H1 (cell line): ENCODE results near the gene SLC39A11. TPM values are rescaled to one million over a fixed set of nuclear protein-coding genes. Genes with fewer than 3 reads are reported as not detected.

Experiments
- CTCF ChIA-PET: fragments of 300-600 bp; sonication (Branson Sonifier 250); formaldehyde crosslinking; loops from one replicate; lab custom pipeline; 2021; ENCODE audit not compliant: partially characterized antibody; lab: Charles Lee
- POLR2A ChIA-PET: fragments of 300-600 bp; sonication (Branson Sonifier 250); formaldehyde crosslinking; loops from one replicate; lab custom pipeline; 2021; ENCODE audit warnings: inconsistent platforms; ENCODE audit not compliant: partially characterized antibody; lab: Charles Lee
- DNase-seq, 2 experiments: peaks; one replicate each; pipeline versions ENCODE4 v3.0.0 to v3.0.0-alpha.2; 2010 to 2022; ENCODE audit warnings: low spot score in 2 of 2, low read depth in 1 of 2, mixed read lengths in 1 of 2
- FAIRE-seq: peaks from 2 replicates; lab custom pipeline; 2011; peaks lifted over from hg19 to GRCh38; lab: Jason Lieb, UNC
- H2AFZ ChIP-seq: 2 replicates; pipeline ENCODE4 v1.8.1; 2012; ENCODE audit warnings: low read length, inconsistent platforms
- H2AK5ac ChIP-seq: 2 replicates; pipeline ENCODE4 v1.6.1; 2013; ENCODE audit warnings: low read depth, low read length
- H2BK120ac ChIP-seq: replicated peaks from 2 replicates; pipeline ENCODE3; 2013; ENCODE audit warnings: low read depth, low read length, inconsistent platforms
- H2BK12ac ChIP-seq: 2 replicates; pipeline ENCODE4 v1.6.1; 2013; ENCODE audit warnings: low read depth, low read length
- H2BK15ac ChIP-seq: 2 replicates; pipeline ENCODE4 v1.6.1; 2013; ENCODE audit warnings: low read length
- H2BK20ac ChIP-seq: 2 replicates; pipeline ENCODE4 v1.6.1; 2013; ENCODE audit warnings: low read length
- H2BK5ac ChIP-seq: 2 replicates; pipeline ENCODE4 v1.6.1; 2013; ENCODE audit warnings: low read depth, low read length
- H3K14ac ChIP-seq: 2 replicates; pipeline ENCODE4 v1.6.1; 2013; ENCODE audit warnings: inconsistent platforms; ENCODE audit not compliant: insufficient read length
- H3K18ac ChIP-seq: 2 replicates; pipeline ENCODE4 v1.6.1; 2013; ENCODE audit warnings: low read length; ENCODE audit errors: extremely low read depth
- H3K23ac ChIP-seq: 2 replicates; pipeline ENCODE4 v1.6.1; 2013; ENCODE audit warnings: inconsistent platforms; ENCODE audit not compliant: insufficient read length
- H3K23me2 ChIP-seq: 2 replicates; pipeline ENCODE4 v1.6.1; 2013; ENCODE audit warnings: low read depth, low read length
- H3K27ac ChIP-seq: 2 replicates; pipeline ENCODE4 v1.6.1; 2011; ENCODE audit warnings: low read depth, low read length, inconsistent platforms
- H3K27me3 ChIP-seq, 4 experiments: replicated peaks in 1 of 4; 1 replicate in 1 of 4; 2 replicates in 3 of 4; pipeline versions ENCODE4 v1.6.1 to v1.8.1; 2011 to 2013; ENCODE audit warnings: low read length in 3 of 4, mild to moderate bottlenecking in 3 of 4, inconsistent platforms in 2 of 4, mixed read lengths in 2 of 4, moderate library complexity in 1 of 4; ENCODE audit not compliant: control insufficient read depth in 3 of 4, insufficient read depth in 3 of 4; ENCODE audit errors: extremely low read depth in 1 of 4
- H3K36me3 ChIP-seq, 4 experiments: 2 replicates each; pipeline versions ENCODE4 v1.6.1 to v1.8.1; 2011 to 2013; ENCODE audit warnings: mild to moderate bottlenecking in 4 of 4, low read length in 3 of 4, moderate library complexity in 2 of 4, control low read depth in 1 of 4, inconsistent platforms in 1 of 4; ENCODE audit not compliant: insufficient read depth in 4 of 4, control insufficient read depth in 2 of 4
- H3K4ac ChIP-seq: replicated peaks from 2 replicates; pipeline ENCODE3; 2013; ENCODE audit warnings: low read length, low read depth, mixed read lengths, inconsistent platforms; ENCODE audit not compliant: insufficient read length
- H3K4me1 ChIP-seq, 4 experiments: replicated peaks in 1 of 4; 1 replicate in 1 of 4; 2 replicates in 3 of 4; pipeline versions ENCODE4 v1.6.1 to v1.8.1; 2011 to 2013; ENCODE audit warnings: low read length in 3 of 4, inconsistent platforms in 2 of 4, mixed read lengths in 1 of 4; ENCODE audit not compliant: insufficient read depth in 4 of 4, control insufficient read depth in 3 of 4
- H3K4me2 ChIP-seq, 2 experiments: 2 replicates each; pipeline versions ENCODE4 v1.6.1 to v1.8.1; 2011 to 2013; ENCODE audit warnings: low read depth in 2 of 2, low read length in 2 of 2, control low read depth in 1 of 2, inconsistent platforms in 1 of 2, mild to moderate bottlenecking in 1 of 2; ENCODE audit not compliant: insufficient read depth in 1 of 2
- H3K4me3 ChIP-seq, 4 experiments: fragments of 200-600, 300-600 bp in 1 of 4; sonication (generic), shearing (Covaris generic), sonication (Bioruptor Twin) in 1 of 4; 2 replicates each; pipeline versions ENCODE4 v1.5.1 to v1.8.1; 2011 to 2016; ENCODE audit warnings: low read length in 4 of 4, low read depth in 3 of 4, control low read depth in 2 of 4, inconsistent platforms in 2 of 4, mild to moderate bottlenecking in 2 of 4, mixed read lengths in 1 of 4, moderate library complexity in 1 of 4; ENCODE audit not compliant: insufficient read depth in 2 of 4; ENCODE audit errors: extremely low read depth in 1 of 4
- H3K56ac ChIP-seq: replicated peaks from 2 replicates; pipeline ENCODE3; 2013; ENCODE audit warnings: low read depth, mild to moderate bottlenecking, mixed read lengths, low read length, inconsistent platforms; ENCODE audit not compliant: insufficient read length
- H3K79me1 ChIP-seq: 2 replicates; pipeline ENCODE4 v1.6.1; 2013; ENCODE audit warnings: low read depth, low read length, control low read depth
- H3K79me2 ChIP-seq, 2 experiments: 2 replicates each; pipeline versions ENCODE4 v1.6.1 to v1.8.1; 2012 to 2013; ENCODE audit warnings: low read length in 2 of 2, mild to moderate bottlenecking in 2 of 2, inconsistent platforms in 1 of 2; ENCODE audit not compliant: insufficient read depth in 2 of 2, control insufficient read depth in 1 of 2
- H3K9ac ChIP-seq, 4 experiments: replicated peaks in 1 of 4; 1 replicate in 1 of 4; 2 replicates in 3 of 4; pipeline versions ENCODE4 v1.6.1 to v1.8.1; 2011 to 2013; ENCODE audit warnings: low read depth in 3 of 4, low read length in 3 of 4, control low read depth in 2 of 4, mild to moderate bottlenecking in 2 of 4, moderate library complexity in 2 of 4, inconsistent platforms in 1 of 4; ENCODE audit errors: extremely low read depth in 1 of 4
- H3K9me3 ChIP-seq, 2 experiments: 2 replicates each; pipeline versions ENCODE4 v1.6.1 to v1.8.1; 2012 to 2013; ENCODE audit warnings: mild to moderate bottlenecking in 2 of 2, moderate library complexity in 2 of 2, control low read depth in 1 of 2, inconsistent platforms in 1 of 2, low read depth in 1 of 2, low read length in 1 of 2, mixed read lengths in 1 of 2; ENCODE audit not compliant: insufficient read depth in 2 of 2
- H4K20me1 ChIP-seq, 2 experiments: replicated peaks in 1 of 2; 2 replicates each; pipeline versions ENCODE3 to v1.8.1; 2011 to 2013; ENCODE audit warnings: inconsistent platforms in 2 of 2, low read length in 2 of 2, mild to moderate bottlenecking in 1 of 2; ENCODE audit not compliant: insufficient read depth in 2 of 2, control insufficient read depth in 1 of 2
- H4K5ac ChIP-seq: 2 replicates; pipeline ENCODE4 v1.6.1; 2013; ENCODE audit warnings: low read length, low read depth, mixed read lengths, inconsistent platforms; ENCODE audit not compliant: insufficient read length
- H4K8ac ChIP-seq: 2 replicates; pipeline ENCODE4 v1.8.0; 2013; ENCODE audit warnings: mild to moderate bottlenecking, moderate library complexity, low read length, inconsistent platforms; ENCODE audit not compliant: insufficient read depth; ENCODE audit errors: extremely low read depth
- H4K91ac ChIP-seq: replicated peaks from 2 replicates; pipeline ENCODE3; 2013; ENCODE audit warnings: low read length, mixed read lengths, inconsistent platforms; ENCODE audit not compliant: insufficient read length
- POU5F1 ChIP-seq: IDR thresholded peaks from 2 replicates; pipeline ENCODE4 v1.6.1; 2011; ENCODE audit warnings: low read depth, mild to moderate bottlenecking, low read length, moderate library complexity
- WGBS, 2 experiments: shearing (Covaris generic) in 1 of 2; methylation state at CpG; one replicate each; pipeline versions ENCODE4 v1.1.6 to v1.1.7; 2013 to 2015; ENCODE audit warnings: low lambda C conversion rate in 2 of 2, mixed read lengths in 2 of 2, inconsistent platforms in 1 of 2, low coverage in 1 of 2, missing lambda C conversion rate in 1 of 2; ENCODE audit not compliant: insufficient replicate concordance in 2 of 2, insufficient coverage in 1 of 2, insufficient read length in 1 of 2; ENCODE audit errors: extremely low coverage in 1 of 2, missing lambda C conversion rate in 1 of 2; 5-methylcytosine and 5-hydroxymethylcytosine counted together
- polyA plus RNA-seq, 7 experiments: library from polyadenylated mRNA; depleted of rRNA in 3 of 7; stranded (reverse) in 5 of 7; unstranded in 2 of 7; fragments of >200 nt in 5 of 7; fragments of 200-250 nt in 2 of 7; gene quantifications; 1 replicate in 5 of 7; 2 replicates in 1 of 7; 4 replicates in 1 of 7; pipeline versions ENCODE4 v1.2.1 to v1.2.3, GENCODE V29; 2011 to 2013; ENCODE audit warnings: missing spikeins in 2 of 7, mixed read lengths in 2 of 7
- total RNA-seq: library from RNA; stranded (reverse); fragmentation: NEBNext Ultra II Directional; extraction: Animal tissue kit (Norgen Biotek cat#: 25700); gene quantifications from 2 replicates; pipeline ENCODE4 v1.2.1, GENCODE V29; 2021

SLC39A11 gene
- total and polyA plus RNA-seq, 2 of the 8 experiments (the other 6 are each of a cell fraction or from before 2014, with no cell fraction given), result 12.2 to 19.6 TPM

DNA sequence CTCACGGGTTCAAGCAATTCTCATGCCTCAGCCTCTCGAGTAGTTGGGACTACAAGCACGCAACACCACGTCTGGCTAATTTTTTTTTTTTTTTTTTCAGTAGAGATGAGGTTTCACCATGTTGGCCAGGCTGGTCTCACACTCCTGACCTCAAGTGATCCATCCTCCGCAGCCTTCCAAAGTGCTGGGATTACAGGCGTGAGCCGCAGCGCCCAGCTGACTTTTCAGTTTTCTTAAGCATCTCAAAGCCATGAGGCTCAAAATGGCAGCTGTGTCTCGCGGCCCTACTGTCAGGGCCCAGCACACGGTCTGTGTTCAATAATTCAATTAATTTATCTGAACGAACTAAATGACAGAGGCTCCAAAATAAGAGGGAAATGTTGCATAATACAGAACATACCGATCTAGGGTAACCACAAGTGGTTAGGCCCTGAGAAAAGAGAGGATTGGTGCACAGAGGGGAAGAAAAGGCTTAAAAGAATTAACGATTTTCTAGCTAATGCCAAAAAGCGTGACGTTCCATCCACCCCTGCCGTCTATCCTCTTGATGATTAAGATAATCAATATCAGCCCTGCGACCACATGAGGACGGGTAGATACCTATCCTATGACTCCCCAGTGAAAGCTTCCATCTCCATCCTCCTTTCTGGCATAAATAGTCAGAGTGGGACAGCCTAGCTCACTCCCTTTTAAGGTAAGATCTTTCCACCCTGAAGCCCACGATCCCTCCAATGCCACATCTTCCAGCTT is 136.9 kb downstream of the SLC39A11 start:
- no peak overlapping the region for H4K8ac ChIP-seq
- H3K9ac ChIP-seq, result no peak overlapping the region
- H3K4ac ChIP-seq, result no peak overlapping the region
- no peak overlapping the region for H2BK5ac ChIP-seq
- H2AFZ ChIP-seq, result no peak overlapping the region
- H3K79me1 ChIP-seq, result no peaks in the 10 kb centered on the region
- H2BK120ac ChIP-seq, result no peak overlapping the region
- no peak overlapping the region for H4K5ac ChIP-seq
- no peak overlapping the region for H2BK15ac ChIP-seq
- H4K20me1 ChIP-seq, result no peaks in the 10 kb centered on the region
- no peak overlapping the region for H3K27ac ChIP-seq
- H3K14ac ChIP-seq, result no peak overlapping the region
- no peak overlapping the region for H3K18ac ChIP-seq
- no peak for TF ChIP-seq POU5F1
- no peaks in the 10 kb centered on the region for H3K23me2 ChIP-seq
- FAIRE-seq, result no peak
- no peak overlapping the region for H2BK12ac ChIP-seq
- H2BK20ac ChIP-seq, result no peak overlapping the region
- no peak overlapping the region for H3K4me3 ChIP-seq
- H3K9me3 ChIP-seq, result no peaks in the 10 kb centered on the region
- H3K36me3 ChIP-seq, result no peaks in the 10 kb centered on the region
- no peak overlapping the region for H4K91ac ChIP-seq
- WGBS, 2 experiments, result 92% methylated on average over 16 of the region's 20 CpGs; no CpG with 5 or more reads in 1 of the 2 experiments
- ChIA-PET CTCF (interaction anchor here (0.6 to 3.3 kb wide), 9 partner anchors 8 to 255 kb away, joined by 3 to 13 read pairs (median 5); no protein-coding TSS in a partner anchor), POLR2A (no interaction called here)
- no peaks in the 10 kb centered on the region for H3K27me3 ChIP-seq
- no peaks in the 10 kb centered on the region for H3K79me2 ChIP-seq
- H3K23ac ChIP-seq, result no peak overlapping the region
- H3K4me2 ChIP-seq, result no peak overlapping the region
- no peak overlapping the region for H2AK5ac ChIP-seq
- peaks cover 4 to 18% (median 11%) of the 10 kb centered on the region in 4 experiments; a peak in 5 of 7 replicates for H3K4me1 ChIP-seq
- DNase-seq, result no peak
- H3K56ac ChIP-seq, result no peak overlapping the region
